Sigmoid colon (tissue), 3 donors: ENCODE results near the gene FAM174C.

Experiments
- POLR2A ChIP-seq, 2 donors: fragments of 450-650 bp; IDR thresholded peaks; one replicate each; pipeline ENCODE4 v1.6.1; 2016; ENCODE audit warnings: antibody characterized with exemption in 2 of 2, mild to moderate bottlenecking in 2 of 2, moderate library complexity in 2 of 2
- TF ChIP-seq, protein P1 (sequence below), 4 experiments: fragments of 450-650 bp in 3 of 4; fragments of 200-600 bp in 1 of 4; IDR thresholded peaks; one replicate each; pipeline ENCODE4 v1.5.1; 2016 to 2019; ENCODE audit warnings: antibody characterized with exemption in 4 of 4, mild to moderate bottlenecking in 3 of 4, moderate library complexity in 2 of 4

DNA sequence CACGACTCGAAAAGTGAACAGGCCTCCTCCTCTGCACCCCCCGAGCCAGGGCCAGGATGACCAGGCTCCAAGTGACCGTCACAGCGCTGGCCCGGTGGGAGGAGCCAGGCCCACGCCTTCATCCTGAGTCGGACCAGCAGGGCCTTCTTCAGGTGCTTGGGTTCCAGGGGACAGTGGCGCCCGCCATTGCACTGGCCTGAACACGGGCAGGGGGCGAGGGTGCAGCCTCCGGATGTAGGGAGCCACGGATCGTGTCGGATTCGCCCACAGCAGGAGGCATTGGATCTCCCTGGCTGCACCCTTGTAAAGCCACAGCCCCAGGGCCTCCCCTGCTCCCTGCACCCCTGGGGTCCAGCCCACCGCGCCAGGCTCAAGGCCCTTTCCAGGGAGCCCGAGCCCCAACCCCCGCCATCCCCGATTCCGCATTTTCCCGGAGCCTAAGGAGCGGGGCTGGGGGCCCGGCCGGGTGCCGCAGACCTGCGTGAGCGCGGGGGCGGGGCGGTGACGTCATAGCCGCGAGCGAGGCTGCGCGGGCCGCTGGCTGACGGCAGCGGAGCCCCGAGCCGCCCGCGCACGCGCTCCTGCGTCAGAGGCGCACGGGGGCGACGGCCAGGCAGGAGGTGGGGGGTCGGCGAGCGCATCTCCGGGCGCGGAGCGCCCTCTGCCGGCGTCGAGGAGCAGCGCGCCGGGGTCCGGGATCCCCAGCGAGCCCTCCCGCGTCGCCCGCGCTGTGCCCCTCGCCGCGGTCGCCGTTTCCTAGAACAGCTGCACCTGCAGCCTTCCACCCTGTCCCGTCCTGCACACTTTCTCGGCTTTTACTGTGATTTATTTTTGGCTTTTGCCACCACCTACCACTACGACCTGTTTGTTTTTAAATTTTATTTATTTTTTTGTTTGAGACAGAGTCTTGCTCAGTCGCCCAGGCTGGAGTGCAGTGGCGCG lies 35.3 kb upstream of the FAM174C start:
- TF ChIP-seq, protein P1, sequence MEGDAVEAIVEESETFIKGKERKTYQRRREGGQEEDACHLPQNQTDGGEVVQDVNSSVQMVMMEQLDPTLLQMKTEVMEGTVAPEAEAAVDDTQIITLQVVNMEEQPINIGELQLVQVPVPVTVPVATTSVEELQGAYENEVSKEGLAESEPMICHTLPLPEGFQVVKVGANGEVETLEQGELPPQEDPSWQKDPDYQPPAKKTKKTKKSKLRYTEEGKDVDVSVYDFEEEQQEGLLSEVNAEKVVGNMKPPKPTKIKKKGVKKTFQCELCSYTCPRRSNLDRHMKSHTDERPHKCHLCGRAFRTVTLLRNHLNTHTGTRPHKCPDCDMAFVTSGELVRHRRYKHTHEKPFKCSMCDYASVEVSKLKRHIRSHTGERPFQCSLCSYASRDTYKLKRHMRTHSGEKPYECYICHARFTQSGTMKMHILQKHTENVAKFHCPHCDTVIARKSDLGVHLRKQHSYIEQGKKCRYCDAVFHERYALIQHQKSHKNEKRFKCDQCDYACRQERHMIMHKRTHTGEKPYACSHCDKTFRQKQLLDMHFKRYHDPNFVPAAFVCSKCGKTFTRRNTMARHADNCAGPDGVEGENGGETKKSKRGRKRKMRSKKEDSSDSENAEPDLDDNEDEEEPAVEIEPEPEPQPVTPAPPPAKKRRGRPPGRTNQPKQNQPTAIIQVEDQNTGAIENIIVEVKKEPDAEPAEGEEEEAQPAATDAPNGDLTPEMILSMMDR (IDR thresholded peaks at IDR 0.05) = peak; percentile 38 to 92 (median 77)
- no peak for TF ChIP-seq POLR2A (IDR thresholded peaks at IDR 0.05)
